ENCODE results near the gene UNC45B. TPM values are rescaled to one million over a fixed set of nuclear protein-coding genes. Genes with fewer than 3 reads are reported as not detected.

UNC45B gene
- total and polyA plus RNA-seq, 2 donors (not counting 1 experiment from before 2014, with no cell fraction given): not detected

DNA sequence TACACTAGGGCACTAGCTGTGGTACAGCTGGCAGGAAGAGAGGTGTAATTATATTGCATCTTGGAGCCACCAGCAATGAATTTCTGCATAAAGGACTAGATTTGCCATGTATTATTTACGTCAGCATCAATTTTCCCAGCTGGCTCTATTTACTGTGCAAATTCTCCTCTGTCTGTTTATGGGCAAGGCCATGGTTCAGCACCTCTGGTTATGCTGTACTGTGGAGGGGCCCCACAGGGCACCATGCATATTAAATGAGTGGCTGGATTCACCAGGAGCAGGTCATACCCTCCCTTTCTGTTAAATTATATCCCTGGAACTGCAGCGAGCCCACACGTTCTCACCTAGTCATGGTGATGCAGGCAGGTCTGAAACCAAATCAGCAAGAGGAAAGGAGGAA is 47.7 kb upstream of the UNC45B start:
- CTCF ChIA-PET: interaction anchor here (0.7 kb wide), 1 partner anchor 481 kb away, joined by 3 read pairs; no protein-coding TSS in a partner anchor
- no peaks in the 10 kb centered on the region for H3K9me3 Mint-ChIP-seq (ENCODE audit: insufficient read depth)
- no peak overlapping the region for H3K27ac Mint-ChIP-seq

DNA sequence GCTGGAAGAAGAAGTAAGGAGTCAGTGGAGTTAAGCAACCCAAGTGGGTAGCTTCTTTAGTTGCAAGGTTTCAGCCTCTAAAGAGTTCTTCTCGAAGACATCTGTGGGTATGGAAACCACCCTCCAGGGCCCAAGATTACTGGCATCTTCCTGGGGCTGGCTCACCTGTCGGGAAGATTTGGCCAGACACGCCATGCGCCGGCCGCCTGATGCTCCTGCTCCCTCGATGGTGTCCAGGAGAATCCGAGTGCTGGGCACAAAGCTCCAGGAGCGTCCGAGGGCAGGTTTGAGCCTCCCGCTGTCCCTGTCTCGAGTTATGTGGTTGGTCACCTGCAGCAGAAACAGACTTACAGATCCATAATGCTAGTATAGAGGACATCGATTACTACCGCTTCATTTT is 46.6 kb upstream of the UNC45B start:
- TF ChIP-seq, protein P1, sequence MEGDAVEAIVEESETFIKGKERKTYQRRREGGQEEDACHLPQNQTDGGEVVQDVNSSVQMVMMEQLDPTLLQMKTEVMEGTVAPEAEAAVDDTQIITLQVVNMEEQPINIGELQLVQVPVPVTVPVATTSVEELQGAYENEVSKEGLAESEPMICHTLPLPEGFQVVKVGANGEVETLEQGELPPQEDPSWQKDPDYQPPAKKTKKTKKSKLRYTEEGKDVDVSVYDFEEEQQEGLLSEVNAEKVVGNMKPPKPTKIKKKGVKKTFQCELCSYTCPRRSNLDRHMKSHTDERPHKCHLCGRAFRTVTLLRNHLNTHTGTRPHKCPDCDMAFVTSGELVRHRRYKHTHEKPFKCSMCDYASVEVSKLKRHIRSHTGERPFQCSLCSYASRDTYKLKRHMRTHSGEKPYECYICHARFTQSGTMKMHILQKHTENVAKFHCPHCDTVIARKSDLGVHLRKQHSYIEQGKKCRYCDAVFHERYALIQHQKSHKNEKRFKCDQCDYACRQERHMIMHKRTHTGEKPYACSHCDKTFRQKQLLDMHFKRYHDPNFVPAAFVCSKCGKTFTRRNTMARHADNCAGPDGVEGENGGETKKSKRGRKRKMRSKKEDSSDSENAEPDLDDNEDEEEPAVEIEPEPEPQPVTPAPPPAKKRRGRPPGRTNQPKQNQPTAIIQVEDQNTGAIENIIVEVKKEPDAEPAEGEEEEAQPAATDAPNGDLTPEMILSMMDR (IDR thresholded peaks at IDR 0.05): no peak
- no peak for TF ChIP-seq EZH2 (IDR thresholded peaks at IDR 0.05; ENCODE audit: borderline replicate concordance, insufficient read depth, low read depth, low read length, poor library complexity, severe bottlenecking)
- Histone ChIP-seq H3K4me1 (ENCODE audit: control insufficient read depth in 2 of 2, insufficient read depth in 2 of 2, low read length in 2 of 2) (no peaks in the 10 kb centered on the region), H3K9me3 (ENCODE audit: control extremely low read depth in 1 of 3, control insufficient read depth in 2 of 3, insufficient read depth in 1 of 3, low read length in 2 of 3) (peaks cover 0 to under 1% (median 0%) of the 10 kb centered on the region in 3 donors), H3K79me2 (ENCODE audit: control insufficient read depth, insufficient read depth, low read length) (no peaks in the 10 kb centered on the region), H3K9ac (ENCODE audit: low read length) (no peak overlapping the region), H4K20me1 (ENCODE audit: control insufficient read depth, insufficient read depth, low read length, poor library complexity, severe bottlenecking) (no peaks in the 10 kb centered on the region), H3K27me3 (replicated peaks in 1 of 4; ENCODE audit: control extremely low read depth in 1 of 4, control insufficient read depth in 3 of 4, insufficient read depth in 4 of 4, low read length in 3 of 4) (no peaks in the 10 kb centered on the region), H3K4me3 (ENCODE audit: control extremely low read depth in 1 of 5, extremely low read depth in 1 of 5, insufficient read depth in 1 of 5, low read depth in 2 of 5, low read length in 4 of 5) (no peak overlapping the region), H3K27ac (ENCODE audit: low read length in 2 of 2) (no peak overlapping the region), H3K4me2 (replicated peaks; ENCODE audit: low read depth, low read length, poor library complexity, severe bottlenecking) (no peak overlapping the region), H3K36me3 (replicated peaks in 1 of 2; ENCODE audit: control extremely low read depth in 1 of 2, control insufficient read depth in 1 of 2, extremely low read depth in 1 of 2, insufficient read depth in 2 of 2, low read length in 1 of 2) (peaks cover 5 to 36% of the 10 kb centered on the region in 2 experiments), H2AFZ (ENCODE audit: insufficient read depth, low read depth, low read length, poor library complexity, severe bottlenecking) (no peak overlapping the region)
- Mint-ChIP-seq H3K27ac (no peak overlapping the region), H3K9me3 (ENCODE audit: insufficient read depth) (no peaks in the 10 kb centered on the region), H3K4me3 (no peak overlapping the region), H3K27me3 (no peaks in the 10 kb centered on the region), H3K4me1 (no peaks in the 10 kb centered on the region)
- ChIA-PET CTCF (no interaction called here), POLR2A (no interaction called here)
- DNase-seq: no peak
- ATAC-seq (ENCODE audit: low read depth): no peak
- 97% methylated on average over 14 of the region's 14 CpGs for WGBS (ENCODE audit: insufficient coverage)
- intact Hi-C loops (cut with micrococcal nuclease): no loop called here

More for the DNA sequence above, 47.7 kb upstream of the UNC45B start:
- H3K9ac ChIP-seq (ENCODE audit: low read length): no peak overlapping the region
- H3K9me3 ChIP-seq (ENCODE audit: control extremely low read depth in 1 of 3, control insufficient read depth in 2 of 3, insufficient read depth in 1 of 3, low read length in 2 of 3): no peaks in the 10 kb centered on the region
- H3K27me3 ChIP-seq (replicated peaks in 1 of 4; ENCODE audit: control extremely low read depth in 1 of 4, control insufficient read depth in 3 of 4, insufficient read depth in 4 of 4, low read length in 3 of 4): no peaks in the 10 kb centered on the region
- POLR2A ChIA-PET: no interaction called here
- H3K27me3 Mint-ChIP-seq: no peaks in the 10 kb centered on the region
- no peak overlapping the region for H3K4me2 ChIP-seq (replicated peaks; ENCODE audit: low read depth, low read length, poor library complexity, severe bottlenecking)
- no peak overlapping the region for H3K4me3 Mint-ChIP-seq
- H3K4me3 ChIP-seq (ENCODE audit: control extremely low read depth in 1 of 5, extremely low read depth in 1 of 5, insufficient read depth in 1 of 5, low read depth in 2 of 5, low read length in 4 of 5): no peak overlapping the region
- no peaks in the 10 kb centered on the region for H3K4me1 ChIP-seq (ENCODE audit: control insufficient read depth in 2 of 2, insufficient read depth in 2 of 2, low read length in 2 of 2)
- H3K79me2 ChIP-seq (ENCODE audit: control insufficient read depth, insufficient read depth, low read length): no peaks in the 10 kb centered on the region
- no peak overlapping the region for H2AFZ ChIP-seq (ENCODE audit: insufficient read depth, low read depth, low read length, poor library complexity, severe bottlenecking)
- DNase-seq: no peak
- no peak overlapping the region for H3K27ac ChIP-seq (ENCODE audit: low read length in 2 of 2)
- 100% methylated on average over 2 of the region's 3 CpGs for WGBS (ENCODE audit: insufficient coverage)
- intact Hi-C loops (cut with micrococcal nuclease): no loop called here
- no peak for ATAC-seq (ENCODE audit: low read depth)
- H3K36me3 ChIP-seq (replicated peaks in 1 of 2; ENCODE audit: control extremely low read depth in 1 of 2, control insufficient read depth in 1 of 2, extremely low read depth in 1 of 2, insufficient read depth in 2 of 2, low read length in 1 of 2): peaks cover 2 to 27% of the 10 kb centered on the region in 2 experiments
- no peaks in the 10 kb centered on the region for H3K4me1 Mint-ChIP-seq
- TF ChIP-seq EZH2 (IDR thresholded peaks at IDR 0.05; ENCODE audit: borderline replicate concordance, insufficient read depth, low read depth, low read length, poor library complexity, severe bottlenecking): no peak
- TF ChIP-seq, protein P1 (IDR thresholded peaks at IDR 0.05): no peak
- no peaks in the 10 kb centered on the region for H4K20me1 ChIP-seq (ENCODE audit: control insufficient read depth, insufficient read depth, low read length, poor library complexity, severe bottlenecking)

Data from B cell (primary cell).